Myocyte (in vitro differentiated cells): ENCODE measurements around the gene TEX2. TPM values are rescaled to one million over a fixed set of nuclear protein-coding genes. Genes with fewer than 3 reads are reported as not detected.
"Not testable (repeated sequence)": the region's sequence is repeated elsewhere in the genome, so short reads cannot be mapped to it uniquely, and the experiment has no call there.

Experiments used
- DNase-seq: peaks from one replicate; pipeline ENCODE4 v3.0.0-alpha.2; 2012; ENCODE audit warnings: low read depth
- total RNA-seq: library from RNA; depleted of rRNA; stranded (reverse); fragments of >200 nt; gene quantifications from 2 replicates; pipeline ENCODE4 v1.2.3, GENCODE V29; 2014

TEX2 gene
- total RNA-seq, 1 donor from 2014 or later, result 77.4 TPM

GRCh38 chr17:64213995-64214811, 48.9 kb downstream of the TEX2 start:
- no peak for DNase-seq

GRCh38 chr17:64212122-64212521, 50.9 kb downstream of the TEX2 start:
- DNase-seq, result no peak

- no peak for DNase-seq
These were observed 53.1 kb downstream of the TEX2 start for GRCh38 chr17:64209983-64210382.

- no peak for DNase-seq
These were observed 53.6 kb downstream of the TEX2 start for GRCh38 chr17:64209356-64209941.

- DNase-seq, result not testable (repeated sequence)
These were observed 54.4 kb downstream of the TEX2 start for GRCh38 chr17:64208656-64209055.

GRCh38 chr17:64205804-64206203, 57.3 kb downstream of the TEX2 start:
- DNase-seq, result no peak

GRCh38 chr17:64203630-64204029, 59.4 kb downstream of the TEX2 start:
- no peak for DNase-seq

GRCh38 chr17:64202683-64203344, 60.2 kb downstream of the TEX2 start:
- DNase-seq, result peak; percentile 86

GRCh38 chr17:64200080-64201032, 62.7 kb downstream of the TEX2 start:
- peak; percentile 68 for DNase-seq

GRCh38 chr17:64198331-64199090, 64.5 kb downstream of the TEX2 start:
- DNase-seq, result no peak

- peak; percentile 55 for DNase-seq
These were observed 66.5 kb downstream of the TEX2 start for GRCh38 chr17:64196601-64197000.

GRCh38 chr17:64193561-64193960, 69.5 kb downstream of the TEX2 start:
- DNase-seq, result no peak

GRCh38 chr17:64192589-64192988, 70.5 kb downstream of the TEX2 start:
- no peak for DNase-seq

- no peak for DNase-seq
These were observed 72.6 kb downstream of the TEX2 start for GRCh38 chr17:64190472-64190871.

GRCh38 chr17:64188088-64188487, 75.0 kb downstream of the TEX2 start:
- DNase-seq, result no peak

- no peak for DNase-seq
These were observed 75.8 kb downstream of the TEX2 start for GRCh38 chr17:64187093-64187895.

GRCh38 chr17:64186171-64187092, 76.6 kb downstream of the TEX2 start:
- DNase-seq, result no peak

GRCh38 chr17:64185557-64185956, 77.5 kb downstream of the TEX2 start:
- not testable (repeated sequence) for DNase-seq
